Retinal pigment epithelial cell (primary cell): ENCODE measurements around the gene SHH.

Experiments
- DNase-seq: peaks from one replicate; pipeline ENCODE4 v3.0.0-alpha.2; 2010; ENCODE audit warnings: low read depth
- H3K4me3 ChIP-seq: 2 replicates; pipeline ENCODE4 v1.5.1; 2011; ENCODE audit warnings: mild to moderate bottlenecking, low read length, control low read depth, moderate library complexity
- CTCF ChIP-seq: conservative IDR thresholded peaks from 2 replicates; pipeline ENCODE4 v1.5.1; 2011; ENCODE audit warnings: low read depth, low read length, control low read depth, inconsistent platforms

SHH gene

GRCh38 chr7:155811895-155812761, at the start of gene SHH:
TSS of gene SHH (minus strand) at chr7:155812463. CDS start at chr7:155812122, 341 bp downstream.
- DNase-seq = no peak
- H3K4me3 ChIP-seq = peak within 1 kb of the TSS; percentile 37
- no peak for TF ChIP-seq CTCF

GRCh38 chr7:155861480-155861868, 49.2 kb upstream of the SHH start:
- no peak for TF ChIP-seq CTCF
- H3K4me3 ChIP-seq = no peak overlapping the region
- DNase-seq = no peak

GRCh38 chr7:155860840-155861479, 48.7 kb upstream of the SHH start:
- no peak for TF ChIP-seq CTCF
- peak; percentile 74 for DNase-seq

DNA sequence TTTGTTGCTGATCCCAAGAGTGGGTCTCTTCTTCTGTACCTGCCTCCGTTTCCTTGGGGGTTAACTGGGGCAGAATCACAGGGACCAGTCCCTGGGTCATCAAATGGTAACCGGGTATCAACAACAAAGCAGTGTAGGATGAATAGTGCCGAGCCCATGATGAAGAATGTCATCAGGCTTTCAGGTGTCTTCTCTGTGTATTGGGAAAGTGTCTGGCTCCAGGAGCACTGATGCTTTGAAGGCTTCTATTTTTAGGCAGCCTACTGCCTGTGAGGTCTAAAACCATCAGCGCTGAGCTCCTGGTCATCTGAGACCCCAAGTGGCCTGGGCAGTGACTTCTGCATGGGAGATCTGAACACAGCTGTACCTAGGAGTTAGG, 48.2 kb upstream of the SHH start:
- DNase-seq = no peak
- H3K4me3 ChIP-seq = no peak overlapping the region
- TF ChIP-seq CTCF = no peak

More at GRCh38 chr7:155860840-155861479, 48.7 kb upstream of the SHH start:
- no peak overlapping the region for H3K4me3 ChIP-seq

- DNase-seq = peak; percentile 89
- H3K4me3 ChIP-seq = no peak overlapping the region
- TF ChIP-seq CTCF = no peak
Measured at GRCh38 chr7:155858521-155859061, 46.3 kb upstream of the SHH start.

GRCh38 chr7:155857141-155857540, 44.9 kb upstream of the SHH start:
- no peak for DNase-seq
- no peak overlapping the region for H3K4me3 ChIP-seq
- no peak for TF ChIP-seq CTCF
